ENCODE measurements around the gene MCM9. TPM values are rescaled to one million over a fixed set of nuclear protein-coding genes. Genes with fewer than 3 reads are reported as not detected.

Gene MCM9
- total and polyA plus RNA-seq, 2 of the 13 experiments (the other 11 are each of a cell fraction or from before 2014, with no cell fraction given) = 3.8 to 17.2 TPM

GRCh38 chr6:118934461-118935330 is at the start of gene MCM9 (continued):
- TF ChIP-seq TFDP1 (CRISPR knock-in tag; IDR thresholded peaks at IDR 0.05; ENCODE audit: borderline replicate concordance) = peak; percentile 73
- no peak for TF ChIP-seq SMC3 (IDR thresholded peaks at IDR 0.05; ENCODE audit: low read length)
- no peak for TF ChIP-seq HNF1B (CRISPR knock-in tag; IDR thresholded peaks at IDR 0.05)
- peak; percentile 78; the same call in 1 of the 2 replicates for TF ChIP-seq KMT2B (CRISPR knock-in tag; IDR thresholded peaks at IDR 0.05)
- TF ChIP-seq ZZZ3 (CRISPR knock-in tag; IDR thresholded peaks at IDR 0.05; ENCODE audit: borderline replicate concordance) = no peak; the same call in 1 of the 2 replicates
- peak; percentile 90 for TF ChIP-seq ZNF407 (CRISPR knock-in tag; IDR thresholded peaks at IDR 0.05; ENCODE audit: not compliant biosample characterization)
- TF ChIP-seq LCORL (IDR thresholded peaks at IDR 0.05) = no peak
- peak; percentile 85 for TF ChIP-seq LCORL (CRISPR knock-in tag; IDR thresholded peaks at IDR 0.05)
- TF ChIP-seq NFIB (CRISPR knock-in tag; IDR thresholded peaks at IDR 0.05; ENCODE audit: borderline replicate concordance) = no peak
- TF ChIP-seq KLF11 (CRISPR knock-in tag; IDR thresholded peaks at IDR 0.05) = peak; percentile 20; the same call in 1 of the 2 replicates
- peak; percentile 91 for TF ChIP-seq YEATS4 (CRISPR knock-in tag; IDR thresholded peaks at IDR 0.05; ENCODE audit: borderline replicate concordance)
- TF ChIP-seq ZNF562 (CRISPR knock-in tag; IDR thresholded peaks at IDR 0.05; ENCODE audit: borderline replicate concordance) = no peak; the same call in 1 of the 2 replicates
- TF ChIP-seq BORCS8-MEF2B (CRISPR knock-in tag; IDR thresholded peaks at IDR 0.05) = peak; percentile 86
- no peak for TF ChIP-seq ZSCAN30 (CRISPR knock-in tag; IDR thresholded peaks at IDR 0.05)
- no peak for TF ChIP-seq ZNF670 (CRISPR knock-in tag; IDR thresholded peaks at IDR 0.05; ENCODE audit: borderline replicate concordance)
- peak; percentile 84 for TF ChIP-seq ZNF350 (CRISPR knock-in tag; IDR thresholded peaks at IDR 0.05; ENCODE audit: borderline replicate concordance, low read depth)
- no peak for TF ChIP-seq CREM (IDR thresholded peaks at IDR 0.05)
- no peak for TF ChIP-seq CREM (CRISPR knock-in tag; IDR thresholded peaks at IDR 0.05)
- no peak; the same call in 1 of the 2 replicates for TF ChIP-seq ZSCAN9 (CRISPR knock-in tag; IDR thresholded peaks at IDR 0.05; ENCODE audit: borderline replicate concordance)
- peak; percentile 71 for TF ChIP-seq ZNF331 (CRISPR knock-in tag; IDR thresholded peaks at IDR 0.05)
